K562 (cell line): Measurements from ENCODE around the gene C1orf167. TPM values are rescaled to one million over a fixed set of nuclear protein-coding genes. Genes with fewer than 3 reads are reported as not detected.

Source experiments
- CAMTA2 ChIP-seq: fragments of 250-450 bp; sonication (Bioruptor Pico); conservative IDR thresholded peaks from 2 replicates; pipeline ENCODE4 v1.5.1; 2022
- CGGBP1 ChIP-seq: fragments of 250-450 bp; sonication (Bioruptor Pico); IDR thresholded peaks from 2 replicates; pipeline ENCODE4 v1.9.0; 2021; ENCODE audit warnings: mild to moderate bottlenecking
- EZH2 ChIP-seq: IDR thresholded peaks from 2 replicates; pipeline ENCODE4 v1.6.1; 2012; ENCODE audit warnings: low read depth, mild to moderate bottlenecking, inconsistent platforms, low read length, borderline replicate concordance
- MCM2 ChIP-seq: fragments of 450-650 bp; IDR thresholded peaks from 2 replicates; pipeline ENCODE4 v1.6.1; 2017; ENCODE audit warnings: low read depth, mild to moderate bottlenecking
- NR1H2 ChIP-seq: sonication (generic); formaldehyde crosslinking; IDR thresholded peaks from 2 replicates; pipeline ENCODE4 v1.4.0; 2020; ENCODE audit warnings: mild to moderate bottlenecking, missing genetic modification reagents
- NRF1 ChIP-seq, 2 experiments: fragments of 450-650 bp; IDR thresholded peaks in 1 of 2; conservative IDR thresholded peaks in 1 of 2; 2 replicates each; pipeline ENCODE4 v1.6.1; 2014; ENCODE audit warnings: mild to moderate bottlenecking in 2 of 2
- POLR2G ChIP-seq: fragments of 200-400 bp; formaldehyde crosslinking; IDR thresholded peaks from 2 replicates; pipeline ENCODE4 v1.6.1; 2017; ENCODE audit warnings: low read depth, mild to moderate bottlenecking, antibody characterized with exemption, low read length, moderate library complexity
- PRMT5 ChIP-seq: sonication (generic); formaldehyde crosslinking; IDR thresholded peaks from 2 replicates; pipeline ENCODE4 v1.5.0; 2020; ENCODE audit warnings: missing genetic modification reagents
- SMARCC2 ChIP-seq: fragments of 450-650 bp; IDR thresholded peaks from 2 replicates; pipeline ENCODE4 v1.6.1; 2017; ENCODE audit warnings: antibody characterized with exemption, moderate library complexity, mild to moderate bottlenecking, low read depth
- TCF7 ChIP-seq: sonication (generic); IDR thresholded peaks from 2 replicates; pipeline ENCODE4 v1.6.1; 2016; ENCODE audit warnings: antibody characterized with exemption, borderline replicate concordance
- TCF7L2 ChIP-seq: fragments of 150-350 bp; IDR thresholded peaks from 2 replicates; pipeline ENCODE4 v1.6.1; 2016; ENCODE audit warnings: low read depth, mild to moderate bottlenecking, low read length, moderate library complexity
- TEAD2 ChIP-seq: fragments of 450-650 bp; IDR thresholded peaks from 2 replicates; pipeline ENCODE4 v1.6.1; 2016; ENCODE audit warnings: missing genetic modification characterization, control low read depth, missing compliant biosample characterization
- TEAD4 ChIP-seq, 2 experiments: sonication (generic) in 1 of 2; formaldehyde crosslinking in 1 of 2; IDR thresholded peaks; 2 replicates each; pipeline versions ENCODE4 v1.6.1 to v1.8.0; 2012 to 2022; ENCODE audit warnings: borderline replicate concordance in 1 of 2, inconsistent platforms in 1 of 2, low read length in 1 of 2, mild to moderate bottlenecking in 1 of 2, missing genetic modification reagents in 1 of 2
- TFAP4 ChIP-seq: sonication (generic); formaldehyde crosslinking; IDR thresholded peaks from 2 replicates; pipeline ENCODE4 v1.8.0; 2022; ENCODE audit warnings: missing genetic modification reagents, mild to moderate bottlenecking, moderate library complexity, borderline replicate concordance
- THAP7 ChIP-seq: fragments of 250-450 bp; sonication (Bioruptor Pico); IDR thresholded peaks from 2 replicates; pipeline ENCODE4 v1.5.0; 2021
- TSC22D4 ChIP-seq: fragments of 450-650 bp; IDR thresholded peaks from 2 replicates; pipeline ENCODE4 v1.6.1; 2016; ENCODE audit warnings: missing genetic modification characterization, missing biosample characterization, control low read depth
- U2AF2 ChIP-seq: fragments of 200-400 bp; formaldehyde crosslinking; optimal IDR thresholded peaks from 2 replicates; pipeline ENCODE3; 2017; ENCODE audit warnings: low read depth, mild to moderate bottlenecking, low read length
- ZMIZ1 ChIP-seq, 2 experiments: fragments of 150-350 bp in 1 of 2; IDR thresholded peaks; 2 replicates each; pipeline ENCODE4 v1.6.1; 2012 to 2016; ENCODE audit warnings: low read depth in 2 of 2, low read length in 2 of 2, mild to moderate bottlenecking in 1 of 2, moderate library complexity in 1 of 2
- ZNF133 ChIP-seq: fragments of 250-450 bp; sonication (Bioruptor Pico); IDR thresholded peaks from 2 replicates; pipeline ENCODE4 v1.4.0; 2020; ENCODE audit warnings: mild to moderate bottlenecking
- ZNF561 ChIP-seq: fragments of 450-650 bp; formaldehyde crosslinking; conservative IDR thresholded peaks from 2 replicates; pipeline ENCODE4 v1.4.0; 2020; ENCODE audit warnings: mild to moderate bottlenecking, moderate library complexity
- polyA plus RNA-seq, 8 experiments: library from polyadenylated mRNA; depleted of rRNA in 4 of 8; stranded (reverse) in 5 of 8; unstranded in 3 of 8; fragments of >200 nt; fragmentation: Nextera tagmentation in 2 of 8; fragmentation: Illumina TruSeq in 1 of 8; extraction: Ambion mirVana in 2 of 8; extraction: Trizol in 1 of 8; gene quantifications; 2 replicates each; pipeline versions ENCODE4 v1.2.1 to v1.2.3, GENCODE V29; 2011 to 2014; ENCODE audit warnings: inconsistent platforms in 1 of 8, missing spikeins in 1 of 8
- total RNA-seq, 7 experiments: library from RNA; depleted of rRNA in 6 of 7; stranded (reverse); fragments of >200 nt in 6 of 7; fragmentation: Illumina TruSeq in 2 of 7; extraction: Trizol in 2 of 7; gene quantifications; 2 replicates each; pipeline versions ENCODE4 v1.2.1 to v1.2.3, GENCODE V29; 2011 to 2021; ENCODE audit warnings: low replicate concordance in 1 of 7

Gene C1orf167
- total and polyA plus RNA-seq, 9 of the 15 experiments (the other 6 are each of a cell fraction or from before 2014, with no cell fraction given), result 0.22 to 0.86 (median 0.31) TPM; not detected in 2

- TF ChIP-seq ZMIZ1 (IDR thresholded peaks at IDR 0.05; ENCODE audit: low read depth in 2 of 2, low read length in 2 of 2), result no peak
- TF ChIP-seq SMARCC2, result no peak
- no peak; the same call in 1 of the 2 replicates for TF ChIP-seq TEAD2 (tag)
- TF ChIP-seq NRF1 (conservative IDR thresholded peaks at IDR 0.05 in 1 of 2, IDR thresholded peaks at IDR 0.05 in 1 of 2), result no peak; a peak in 1 of 4 replicates
- TF ChIP-seq THAP7, result no peak
- 0 out of 2 replicates have a peak, but pooled peaks have one; percentile 10 for TF ChIP-seq TEAD4 (IDR thresholded peaks at IDR 0.05; ENCODE audit: low read length)
- TF ChIP-seq TEAD4 (CRISPR knock-in tag; IDR thresholded peaks at IDR 0.05; ENCODE audit: borderline replicate concordance), result no peak
- TF ChIP-seq CGGBP1 (CRISPR knock-in tag), result no peak
- TF ChIP-seq CAMTA2 (CRISPR knock-in tag), result no peak
- TF ChIP-seq ZNF561, result no peak
- peak; percentile 52; the same call in 1 of the 2 replicates for TF ChIP-seq POLR2G
- TF ChIP-seq U2AF2, result no peak
- no peak for TF ChIP-seq TCF7
- no peak for TF ChIP-seq PRMT5 (CRISPR knock-in tag)
- no peak for TF ChIP-seq ZNF133 (CRISPR knock-in tag)
- no peak for TF ChIP-seq TCF7L2
- no peak for TF ChIP-seq MCM2
- no peak for TF ChIP-seq EZH2
- TF ChIP-seq TFAP4 (CRISPR knock-in tag), result peak; percentile 60; the same call in 1 of the 2 replicates
- no peak for TF ChIP-seq NR1H2 (CRISPR knock-in tag)
- TF ChIP-seq TSC22D4 (tag), result no peak
Observed at GRCh38 chr1:11838349-11839272, 76.6 kb downstream of the C1orf167 start (continued).
